ENCODE data around the gene HAND1. TPM values are rescaled to one million over a fixed set of nuclear protein-coding genes. Genes with fewer than 3 reads are reported as not detected.

HAND1 gene
- total RNA-seq, 2 experiments from 2014 or later, result not detected

DNA sequence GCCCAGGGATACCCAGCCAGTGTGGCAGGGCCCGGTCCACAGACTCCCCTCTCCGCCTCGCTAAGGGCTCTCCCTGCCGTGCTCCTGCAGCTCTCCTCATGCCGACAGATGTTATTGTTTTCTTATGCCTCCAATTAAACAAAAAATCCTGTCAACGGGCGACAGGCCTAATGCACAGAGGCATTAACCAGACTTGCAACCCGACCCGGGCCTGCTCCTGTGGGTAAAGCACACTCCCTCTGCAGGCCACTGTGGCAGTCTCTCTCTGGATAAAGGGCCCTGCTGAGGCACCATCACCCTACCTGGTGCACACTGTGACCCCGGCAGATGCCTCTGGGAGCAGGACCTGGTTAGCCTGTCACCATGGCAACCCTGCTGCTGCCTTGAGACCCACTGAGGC is 27.5 kb upstream of the HAND1 start:
- Mint-ChIP-seq H3K36me3 (ENCODE audit: low read depth) (no peaks in the 10 kb centered on the region), H3K4me3 (no peak overlapping the region), H3K9me3 (no peaks in the 10 kb centered on the region), H3K4me1 (ENCODE audit: low read depth) (no peaks in the 10 kb centered on the region), H3K27ac (no peak overlapping the region), H3K27me3 (peaks cover 26% of the 10 kb centered on the region)
- Histone ChIP-seq H3K4me3 (ENCODE audit: low read length) (no peak overlapping the region), H3K4me1 (ENCODE audit: insufficient read depth, low read length) (no peaks in the 10 kb centered on the region), H3K27me3 (ENCODE audit: control insufficient read depth in 1 of 2, insufficient read depth in 2 of 2, low read length in 2 of 2) (peaks cover 0 to 8% of the 10 kb centered on the region in 2 experiments), H3K36me3 (ENCODE audit: insufficient read depth, low read length) (no peaks in the 10 kb centered on the region), H3K27ac (ENCODE audit: low read depth in 1 of 2, low read length in 2 of 2) (no peak overlapping the region), H3K9me3 (ENCODE audit: control insufficient read depth in 1 of 2, insufficient read depth in 1 of 2, low read length in 2 of 2) (no peaks in the 10 kb centered on the region)
- ChIA-PET CTCF (no interaction called here), POLR2A (no interaction called here)
- intact Hi-C loops (cut with DNase I, micrococcal nuclease), result no loop called here
- no peak for ATAC-seq (ENCODE audit: poor library complexity)
- peak in 1 of 14 experiments; percentile 7 for DNase-seq
- TF ChIP-seq, protein P1, sequence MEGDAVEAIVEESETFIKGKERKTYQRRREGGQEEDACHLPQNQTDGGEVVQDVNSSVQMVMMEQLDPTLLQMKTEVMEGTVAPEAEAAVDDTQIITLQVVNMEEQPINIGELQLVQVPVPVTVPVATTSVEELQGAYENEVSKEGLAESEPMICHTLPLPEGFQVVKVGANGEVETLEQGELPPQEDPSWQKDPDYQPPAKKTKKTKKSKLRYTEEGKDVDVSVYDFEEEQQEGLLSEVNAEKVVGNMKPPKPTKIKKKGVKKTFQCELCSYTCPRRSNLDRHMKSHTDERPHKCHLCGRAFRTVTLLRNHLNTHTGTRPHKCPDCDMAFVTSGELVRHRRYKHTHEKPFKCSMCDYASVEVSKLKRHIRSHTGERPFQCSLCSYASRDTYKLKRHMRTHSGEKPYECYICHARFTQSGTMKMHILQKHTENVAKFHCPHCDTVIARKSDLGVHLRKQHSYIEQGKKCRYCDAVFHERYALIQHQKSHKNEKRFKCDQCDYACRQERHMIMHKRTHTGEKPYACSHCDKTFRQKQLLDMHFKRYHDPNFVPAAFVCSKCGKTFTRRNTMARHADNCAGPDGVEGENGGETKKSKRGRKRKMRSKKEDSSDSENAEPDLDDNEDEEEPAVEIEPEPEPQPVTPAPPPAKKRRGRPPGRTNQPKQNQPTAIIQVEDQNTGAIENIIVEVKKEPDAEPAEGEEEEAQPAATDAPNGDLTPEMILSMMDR (IDR thresholded peaks at IDR 0.05), result no peak

DNA sequence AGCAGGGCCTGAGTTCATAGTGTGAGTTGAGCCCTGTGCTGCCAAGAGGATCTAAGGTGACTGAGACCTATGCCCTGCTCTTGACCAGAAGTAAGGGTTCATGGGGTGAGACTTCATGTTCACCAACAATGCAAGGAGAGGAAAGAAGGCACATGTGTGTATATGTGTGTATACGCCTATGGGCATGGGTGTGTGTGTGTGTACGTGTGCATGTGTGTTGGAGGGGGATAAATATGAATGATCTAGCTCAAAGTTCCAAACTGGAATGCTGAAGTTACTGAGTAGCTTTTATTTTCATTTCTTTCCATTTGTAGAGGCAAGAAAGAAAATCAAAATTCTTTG is 25.6 kb upstream of the HAND1 start:
- Histone ChIP-seq H3K27me3 (ENCODE audit: control insufficient read depth in 1 of 2, insufficient read depth in 2 of 2, low read length in 2 of 2) (peaks cover 0 to 8% of the 10 kb centered on the region in 2 experiments), H3K27ac (ENCODE audit: low read depth in 1 of 2, low read length in 2 of 2) (no peak overlapping the region), H3K36me3 (ENCODE audit: insufficient read depth, low read length) (no peaks in the 10 kb centered on the region), H3K4me1 (ENCODE audit: insufficient read depth, low read length) (no peaks in the 10 kb centered on the region), H3K9me3 (ENCODE audit: control insufficient read depth in 1 of 2, insufficient read depth in 1 of 2, low read length in 2 of 2) (no peaks in the 10 kb centered on the region), H3K4me3 (ENCODE audit: low read length) (no peak overlapping the region)
- CTCF ChIA-PET, result no interaction called here
- POLR2A ChIA-PET, result no interaction called here
- Mint-ChIP-seq H3K27me3 (peaks cover 37% of the 10 kb centered on the region), H3K27ac (no peak overlapping the region), H3K4me3 (no peak overlapping the region), H3K9me3 (no peaks in the 10 kb centered on the region), H3K4me1 (ENCODE audit: low read depth) (no peaks in the 10 kb centered on the region), H3K36me3 (ENCODE audit: low read depth) (no peaks in the 10 kb centered on the region)
- no peak for DNase-seq
- TF ChIP-seq, protein P1 (IDR thresholded peaks at IDR 0.05), result no peak
- ATAC-seq (ENCODE audit: poor library complexity), result no peak
- intact Hi-C loops (cut with DNase I, micrococcal nuclease), result no loop called here

DNA sequence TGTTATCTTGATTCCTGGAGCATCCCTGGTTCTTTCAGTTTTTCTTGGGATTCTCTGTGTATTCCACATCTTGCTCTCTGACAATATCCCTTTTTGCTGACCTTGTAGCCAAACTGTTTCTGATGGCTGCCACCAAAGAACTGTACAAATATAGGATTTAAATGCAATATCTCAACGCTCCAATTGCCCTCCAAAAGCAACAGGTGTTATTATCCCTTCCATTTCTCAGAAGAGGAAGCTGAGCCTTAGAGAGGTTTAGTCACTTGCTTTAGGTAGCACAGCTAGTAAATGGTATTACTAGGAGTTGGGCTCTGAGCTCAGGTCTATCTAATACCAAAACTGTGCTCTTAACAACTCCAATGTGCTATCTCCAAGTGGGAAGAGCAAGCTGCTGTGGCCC is 24.2 kb upstream of the HAND1 start:
- Histone ChIP-seq H3K27ac (ENCODE audit: low read depth in 1 of 2, low read length in 2 of 2) (no peak overlapping the region), H3K36me3 (ENCODE audit: insufficient read depth, low read length) (no peaks in the 10 kb centered on the region), H3K4me1 (ENCODE audit: insufficient read depth, low read length) (no peaks in the 10 kb centered on the region), H3K9me3 (ENCODE audit: control insufficient read depth in 1 of 2, insufficient read depth in 1 of 2, low read length in 2 of 2) (no peaks in the 10 kb centered on the region), H3K4me3 (ENCODE audit: low read length) (no peak overlapping the region), H3K27me3 (ENCODE audit: control insufficient read depth in 1 of 2, insufficient read depth in 2 of 2, low read length in 2 of 2) (peaks cover 6 to 15% of the 10 kb centered on the region in 2 experiments)
- H3K9me3 Mint-ChIP-seq, result no peaks in the 10 kb centered on the region
- DNase-seq, result no peak
- no peak overlapping the region for H3K27ac Mint-ChIP-seq
- H3K4me1 Mint-ChIP-seq (ENCODE audit: low read depth), result no peaks in the 10 kb centered on the region
- H3K4me3 Mint-ChIP-seq, result no peak overlapping the region
- no peak for ATAC-seq (ENCODE audit: poor library complexity)
- intact Hi-C loops (cut with DNase I, micrococcal nuclease), result no loop called here
- CTCF ChIA-PET, result no interaction called here
- TF ChIP-seq, protein P1 (IDR thresholded peaks at IDR 0.05), result no peak
- POLR2A ChIA-PET, result no interaction called here
- peaks cover 38% of the 10 kb centered on the region for H3K27me3 Mint-ChIP-seq
- no peaks in the 10 kb centered on the region for H3K36me3 Mint-ChIP-seq (ENCODE audit: low read depth)

Data from CD4-positive, alpha-beta T cell (primary cell).